CD4-positive, alpha-beta T cell (primary cell): ENCODE results near the gene SLC12A9. TPM values are rescaled to one million over a fixed set of nuclear protein-coding genes. Genes with fewer than 3 reads are reported as not detected.
A peak's percentile ranks its signal among the peaks of the same experiment; 100 is the strongest.

ENCODE experiments used
- ATAC-seq: fragments of 200-7000 bp; cut with Tn5 transposase; one replicate; pipeline ENCODE4 v1.10.0; 2022; ENCODE audit warnings: mild to moderate bottlenecking; ENCODE audit not compliant: poor library complexity
- CTCF ChIA-PET: fragments of 350-600 bp; sonication (Branson Sonifier 250); formaldehyde crosslinking; loops from one replicate; lab custom pipeline; 2021; ENCODE audit warnings: antibody characterized with exemption, inconsistent platforms; lab: Charles Lee
- POLR2A ChIA-PET: fragments of 350-600 bp; sonication (Branson Sonifier 250); formaldehyde crosslinking; loops from one replicate; lab custom pipeline; 2021; ENCODE audit warnings: antibody characterized with exemption, inconsistent platforms; lab: Charles Lee
- DNase-seq, 14 experiments: peaks; one replicate each; pipeline ENCODE4 v3.0.0-alpha.2; 2013 to 2020; ENCODE audit warnings: mixed read lengths in 2 of 14
- H3K27ac ChIP-seq, 2 donors: one replicate each; pipeline versions ENCODE4 v1.5.1 to v1.7.0; 2013; ENCODE audit warnings: low read length in 2 of 2, low read depth in 1 of 2, mild to moderate bottlenecking in 1 of 2
- H3K27me3 ChIP-seq, 2 experiments: 1 replicate in 1 of 2; 2 replicates in 1 of 2; pipeline versions ENCODE4 v1.6.1 to v1.7.0; 2013; ENCODE audit warnings: low read length in 2 of 2, control low read depth in 1 of 2, mild to moderate bottlenecking in 1 of 2, moderate library complexity in 1 of 2; ENCODE audit not compliant: insufficient read depth in 2 of 2, control insufficient read depth in 1 of 2
- H3K36me3 ChIP-seq: one replicate; pipeline ENCODE4 v1.6.1; 2013; ENCODE audit warnings: low read length, control low read depth; ENCODE audit not compliant: insufficient read depth
- H3K4me1 ChIP-seq: one replicate; pipeline ENCODE4 v1.6.1; 2013; ENCODE audit warnings: low read length, control low read depth; ENCODE audit not compliant: insufficient read depth
- H3K4me3 ChIP-seq: one replicate; pipeline ENCODE4 v1.5.1; 2013; ENCODE audit warnings: mild to moderate bottlenecking, low read length, moderate library complexity
- H3K9me3 ChIP-seq, 2 experiments: 1 replicate in 1 of 2; 2 replicates in 1 of 2; pipeline versions ENCODE4 v1.6.1 to v1.7.0; 2013; ENCODE audit warnings: low read length in 2 of 2, mild to moderate bottlenecking in 2 of 2, control low read depth in 1 of 2, moderate library complexity in 1 of 2; ENCODE audit not compliant: control insufficient read depth in 1 of 2, insufficient read depth in 1 of 2
- H3K27ac Mint-ChIP-seq: one replicate; pipeline ENCODE4 v1.8.0; 2020; ENCODE audit warnings: mixed read lengths
- H3K27me3 Mint-ChIP-seq: one replicate; pipeline ENCODE4 v1.8.0; 2021; ENCODE audit warnings: mixed read lengths
- H3K36me3 Mint-ChIP-seq: one replicate; pipeline ENCODE4 v1.8.0; 2021; ENCODE audit warnings: low read depth, mixed read lengths
- H3K4me1 Mint-ChIP-seq: one replicate; pipeline ENCODE4 v1.8.0; 2021; ENCODE audit warnings: low read depth, mixed read lengths
- H3K4me3 Mint-ChIP-seq: one replicate; pipeline ENCODE4 v1.8.0; 2020; ENCODE audit warnings: mild to moderate bottlenecking, mixed read lengths
- H3K9me3 Mint-ChIP-seq: one replicate; pipeline ENCODE4 v1.8.0; 2020; ENCODE audit warnings: mixed read lengths
- CTCF ChIP-seq: fragments of 200-600 bp; IDR thresholded peaks from one replicate; pipeline ENCODE4 v1.8.0; 2022; ENCODE audit warnings: antibody characterized with exemption, mild to moderate bottlenecking
- intact Hi-C, 2 experiments: fragments of 100-400 bp; cut with DNase I in 1 of 2; cut with micrococcal nuclease in 1 of 2; formaldehyde crosslinking; loops; one replicate each; pipeline versions ENCODE4 v1.15.1 to v1.9.0; 2023 to 2025; cut with DNase I, micrococcal nuclease
- total RNA-seq, 174 experiments: library from RNA in 2 of 174; stranded (reverse) in 2 of 174; gene quantifications; one replicate each; pipeline ENCODE4 v1.2.3 and lab custom pipeline; 2021 to 2026

Gene SLC12A9
- total RNA-seq, 2 experiments from 2014 or later: 26.3 to 28.2 TPM

DNA sequence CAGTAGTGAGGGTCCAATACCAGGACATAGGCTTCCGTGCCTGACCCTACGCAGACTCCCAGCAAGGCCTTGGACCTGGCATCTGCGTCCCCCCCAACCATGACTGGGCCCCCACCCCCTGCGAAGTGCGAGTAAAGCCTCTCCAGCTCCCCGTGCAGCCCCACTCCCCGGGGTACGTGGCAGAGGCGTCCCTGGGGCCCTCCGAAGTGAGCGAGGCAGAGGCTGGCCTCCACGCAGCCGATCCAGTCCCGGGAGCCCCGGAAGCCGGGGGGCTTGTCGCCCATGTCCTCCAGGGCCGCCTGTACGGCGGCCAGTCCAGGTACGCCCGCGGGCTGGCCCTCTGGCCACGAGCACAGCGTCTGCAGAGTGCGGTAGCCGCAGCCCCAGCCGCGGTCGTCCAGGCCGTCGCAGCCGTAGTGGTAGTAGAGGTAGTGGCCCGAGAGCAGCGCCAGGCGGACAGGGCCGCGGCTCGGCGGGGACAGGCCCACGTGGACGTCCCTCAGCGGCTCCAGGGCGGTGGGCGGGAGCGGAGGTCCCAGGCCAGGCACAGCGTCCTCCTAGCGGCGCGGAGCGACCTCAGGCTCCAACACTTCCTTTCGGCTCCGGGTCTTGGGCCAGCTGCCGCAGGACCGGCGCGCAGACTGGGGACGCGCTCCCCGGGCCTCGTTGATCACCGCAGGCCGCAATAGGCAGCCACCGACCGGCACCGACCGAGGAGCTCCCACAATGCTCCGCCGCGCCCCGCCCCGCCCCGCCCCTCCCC is 36.7 kb downstream of the SLC12A9 start, which contains the start of gene UFSP1:
Gene UFSP1, minus strand, starts transcription at position 728 of the 763 bp plus-strand sequence. Its CDS starts 444 bp downstream, at position 284.
- no peak for DNase-seq
- H3K27ac Mint-ChIP-seq: peak within 1 kb of the TSS; percentile 95

DNA sequence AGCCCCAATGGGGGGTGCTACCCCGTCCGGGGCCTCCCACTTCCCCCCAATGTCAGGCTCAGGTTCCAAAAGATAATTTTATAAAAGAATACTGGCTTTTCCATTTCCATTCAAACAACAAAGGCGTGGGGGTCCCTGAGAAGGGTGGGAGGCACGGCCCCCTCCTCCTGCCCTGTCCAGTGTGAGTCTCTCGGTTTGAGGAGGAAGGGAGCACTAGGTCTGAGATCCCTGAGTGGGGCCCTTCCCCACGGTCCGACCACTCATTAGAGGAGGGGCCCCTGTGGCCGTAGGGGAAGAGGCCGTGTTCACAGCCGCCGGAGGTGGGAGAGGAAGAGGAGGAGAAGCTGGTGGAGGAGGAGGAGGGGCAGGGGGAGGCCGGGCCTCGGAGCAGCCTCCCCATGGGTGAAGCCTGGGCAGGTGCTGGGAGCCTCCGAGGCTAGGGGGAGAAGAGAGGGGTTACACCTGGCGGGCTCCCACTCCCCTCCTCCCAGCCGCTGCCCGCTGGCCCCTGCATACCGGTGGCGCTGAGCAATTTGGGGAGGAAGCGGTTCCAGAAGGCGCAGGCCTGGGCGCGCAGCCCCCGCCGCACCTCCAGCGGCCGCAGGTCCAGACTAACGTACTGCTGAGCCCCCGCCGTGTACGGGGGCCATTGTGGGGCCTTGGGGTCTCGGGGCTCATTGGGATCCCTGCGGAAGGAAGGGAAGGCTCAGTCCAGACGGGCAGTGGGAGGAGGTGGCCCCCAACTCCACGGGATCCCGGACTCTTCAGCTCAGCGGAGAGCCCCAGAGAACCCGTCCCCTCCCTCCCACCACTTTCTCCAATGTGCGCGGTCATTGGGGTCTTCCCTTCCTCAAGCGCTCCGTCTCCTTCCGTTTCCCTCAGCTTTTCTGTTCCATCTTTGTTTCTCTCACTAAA is 38.4 kb downstream of the SLC12A9 start:
- DNase-seq (peak in 1 of 14 experiments; percentile 46), ATAC-seq (no peak)
- H3K9me3 Mint-ChIP-seq: no peaks in the 10 kb centered on the region
- Histone ChIP-seq H3K36me3 (peaks cover 26% of the 10 kb centered on the region), H3K9me3 (peaks cover 0 to 15% of the 10 kb centered on the region in 2 experiments), H3K27ac (no peak overlapping the region), H3K4me3 (peak overlapping the region; percentile 73), H3K4me1 (peaks cover 66% of the 10 kb centered on the region), H3K27me3 (peaks cover 27 to 47% of the 10 kb centered on the region in 2 experiments)
- ChIA-PET CTCF (interaction anchor here (0.6 to 2.1 kb wide), 3 partner anchors 16 to 163 kb away, joined by 3 to 11 read pairs (median 3); partner anchors contain the start of genes SLC12A9 and SRRT), POLR2A (interaction anchor here (1.1 to 6.3 kb wide), 9 partner anchors 14 to 463 kb away, joined by 4 to 206 read pairs (median 6); partner anchors contain the start of genes FBXO24, LRCH4, PLOD3 and POP7)
- intact Hi-C loops: loop anchor here in 1 of 2 experiments (5.0 to 10.0 kb wide), 3 partner anchors 186 to 394 kb away; partner anchors contain the start of genes PLOD3 and ZNHIT1
- H3K4me1 Mint-ChIP-seq: peaks cover 46% of the 10 kb centered on the region
- peaks cover 38% of the 10 kb centered on the region for H3K27me3 Mint-ChIP-seq
- H3K4me3 Mint-ChIP-seq: peak overlapping the region; percentile 95
- H3K36me3 Mint-ChIP-seq: peaks cover 29% of the 10 kb centered on the region
- TF ChIP-seq CTCF: no peak
- H3K27ac Mint-ChIP-seq: peak overlapping the region; percentile 66

More for the DNA sequence above, 36.7 kb downstream of the SLC12A9 start, which contains the start of gene UFSP1:
- peaks cover 59% of the 10 kb centered on the region for H3K4me1 Mint-ChIP-seq
- Histone ChIP-seq H3K4me1 (peaks cover 62% of the 10 kb centered on the region), H3K36me3 (peaks cover 44% of the 10 kb centered on the region), H3K27ac (peak within 1 kb of the TSS; percentile 38 to 80), H3K27me3 (peaks cover 18 to 34% of the 10 kb centered on the region in 2 experiments), H3K4me3 (peak within 1 kb of the TSS; percentile 73), H3K9me3 (peaks cover 0 to 14% of the 10 kb centered on the region in 2 experiments)
- H3K27me3 Mint-ChIP-seq: peaks cover 34% of the 10 kb centered on the region
- ATAC-seq: no peak
- POLR2A ChIA-PET: interaction anchor here (0.5 to 6.3 kb wide), 16 partner anchors 13 to 461 kb away, joined by 3 to 206 read pairs (median 4); partner anchors contain the start of genes FBXO24, FIS1, LRCH4 and PLOD3
- TF ChIP-seq CTCF: no peak
- H3K36me3 Mint-ChIP-seq: peaks cover 46% of the 10 kb centered on the region
- peak within 1 kb of the TSS; percentile 95 for H3K4me3 Mint-ChIP-seq
- intact Hi-C loops: loop anchor here (2.0 to 5.0 kb wide), 2 partner anchors 14 to 278 kb away; partner anchors contain the start of genes SRRT (in 1 of the 2) and VGF (in 1 of the 2)
- H3K9me3 Mint-ChIP-seq: no peaks in the 10 kb centered on the region
- CTCF ChIA-PET: interaction anchor here (0.7 to 2.1 kb wide), 6 partner anchors 12 to 188 kb away, joined by 3 to 11 read pairs (median 3); partner anchors contain the start of genes SLC12A9 and SRRT
